ENCODE results near the gene CBFA2T3.

The CBFA2T3 gene

GRCh38 chr16:88856828-88857727 is 119.9 kb downstream of the CBFA2T3 start, which contains the start of the genes GALNS and TRAPPC2L:
Gene GALNS (minus strand): TSS chr16:88856947. CDS start chr16:88856877, 70 bp downstream.
Gene TRAPPC2L (plus strand): TSS chr16:88857127. CDS start chr16:88857151, 24 bp downstream.
- peak; percentile 100 for DNase-seq (ENCODE audit: low spot score)

GRCh38 chr16:88856122-88856827 is 120.7 kb downstream of the CBFA2T3 start:
- DNase-seq (ENCODE audit: low spot score), result no peak

GRCh38 chr16:88855736-88856121 is 121.3 kb downstream of the CBFA2T3 start:
- no peak for DNase-seq (ENCODE audit: low spot score)

GRCh38 chr16:88855176-88855575 is 121.8 kb downstream of the CBFA2T3 start:
- no peak for DNase-seq (ENCODE audit: low spot score)

- DNase-seq (ENCODE audit: low spot score), result no peak
These were observed 122.5 kb downstream of the CBFA2T3 start for GRCh38 chr16:88854306-88855111.

- no peak for DNase-seq (ENCODE audit: low spot score)
These were observed 123.6 kb downstream of the CBFA2T3 start for GRCh38 chr16:88853325-88853941.

- DNase-seq (ENCODE audit: low spot score), result no peak
These were observed 125.4 kb downstream of the CBFA2T3 start for GRCh38 chr16:88851616-88852015.

GRCh38 chr16:88850531-88851199 is 126.3 kb downstream of the CBFA2T3 start:
- DNase-seq (ENCODE audit: low spot score), result no peak

GRCh38 chr16:88848557-88848956 is 128.4 kb downstream of the CBFA2T3 start:
- no peak for DNase-seq (ENCODE audit: low spot score)

GRCh38 chr16:88847654-88848053 is 129.4 kb downstream of the CBFA2T3 start:
- no peak for DNase-seq (ENCODE audit: low spot score)

GRCh38 chr16:88846088-88846487 is 130.9 kb downstream of the CBFA2T3 start:
- DNase-seq (ENCODE audit: low spot score), result no peak

- no peak for DNase-seq (ENCODE audit: low spot score)
These were observed 132.5 kb downstream of the CBFA2T3 start for GRCh38 chr16:88844419-88845036.

- DNase-seq (ENCODE audit: low spot score), result no peak
These were observed 133.8 kb downstream of the CBFA2T3 start for GRCh38 chr16:88843256-88843655.

- no peak for DNase-seq (ENCODE audit: low spot score)
These were observed 134.2 kb downstream of the CBFA2T3 start for GRCh38 chr16:88842806-88843205.

- DNase-seq (ENCODE audit: low spot score), result no peak
These were observed 134.7 kb downstream of the CBFA2T3 start for GRCh38 chr16:88842308-88842756.

- no peak for DNase-seq (ENCODE audit: low spot score)
These were observed 135.3 kb downstream of the CBFA2T3 start for GRCh38 chr16:88841521-88842307.

GRCh38 chr16:88840600-88841215 is 136.3 kb downstream of the CBFA2T3 start:
- DNase-seq (ENCODE audit: low spot score), result no peak

GRCh38 chr16:88839745-88840599 is 137.0 kb downstream of the CBFA2T3 start:
- no peak for DNase-seq (ENCODE audit: low spot score)
